PC-9 (cell line): ENCODE results near the gene CALML6. TPM values are rescaled to one million over a fixed set of nuclear protein-coding genes. Genes with fewer than 3 reads are reported as not detected.

Experiments
- BruUV-seq: library from RNA; stranded (reverse); fragments of 400-500 nt; replicated peaks from 2 replicates; lab custom pipeline; 2021; lab: Mats Ljungman, UMichigan
- CTCF ChIA-PET: fragments of 300-600 bp; sonication (Branson Sonifier 250); formaldehyde crosslinking; loops from one replicate; lab custom pipeline; 2022; ENCODE audit warnings: antibody characterized with exemption; lab: Charles Lee
- POLR2A ChIA-PET: fragments of 300-600 bp; sonication (Branson Sonifier 250); formaldehyde crosslinking; loops from one replicate; lab custom pipeline; 2022; ENCODE audit warnings: antibody characterized with exemption; ENCODE audit not compliant: unreplicated experiment; lab: Charles Lee
- DNase-seq, 2 experiments: peaks; one replicate each; pipeline versions ENCODE4 v3.0.0 to v3.0.0-alpha.2; 2015 to 2022; ENCODE audit warnings: mixed read lengths in 1 of 2
- H2AFZ ChIP-seq: fragments of 200-600 bp; sonication (generic); 2 replicates; pipeline ENCODE4 v1.8.1; 2017; ENCODE audit warnings: antibody characterized with exemption
- H3F3A ChIP-seq: fragments of 200-600 bp; sonication (generic); 2 replicates; pipeline ENCODE4 v1.8.1; 2017; ENCODE audit warnings: antibody characterized with exemption, mild to moderate bottlenecking, low read depth; ENCODE audit not compliant: insufficient read depth
- H3K27ac ChIP-seq: fragments of 200-600 bp; sonication (generic); 2 replicates; pipeline ENCODE4 v1.6.1; 2016; ENCODE audit warnings: mixed run types
- H3K27me3 ChIP-seq: fragments of 200-600 bp; sonication (generic); 2 replicates; pipeline ENCODE4 v1.6.1; 2016; ENCODE audit warnings: low read depth, mixed run types; ENCODE audit not compliant: insufficient read depth
- H3K36me3 ChIP-seq: fragments of 200-600 bp; sonication (generic); 2 replicates; pipeline ENCODE4 v1.6.1; 2016; ENCODE audit warnings: low read depth, mixed run types
- H3K4me1 ChIP-seq: fragments of 200-600 bp; sonication (generic); replicated peaks from 2 replicates; pipeline ENCODE4 v1.6.1; 2016; ENCODE audit warnings: mixed run types; ENCODE audit not compliant: insufficient read depth
- H3K4me2 ChIP-seq: fragments of 200-600 bp; sonication (generic); 2 replicates; pipeline ENCODE4 v1.6.1; 2017; ENCODE audit warnings: mixed run types
- H3K4me3 ChIP-seq: fragments of 200-600 bp; sonication (generic); 2 replicates; pipeline ENCODE4 v1.6.1; 2016; ENCODE audit warnings: mixed run types
- H3K79me2 ChIP-seq: fragments of 200-600 bp; sonication (generic); 2 replicates; pipeline ENCODE4 v1.6.1; 2017; ENCODE audit warnings: low read depth, mixed run types
- H3K9me2 ChIP-seq: fragments of 200-600 bp; sonication (generic); 2 replicates; pipeline ENCODE4 v1.8.1; 2017; ENCODE audit warnings: mild to moderate bottlenecking; ENCODE audit not compliant: insufficient read depth
- H3K9me3 ChIP-seq: fragments of 200-600 bp; sonication (generic); 2 replicates; pipeline ENCODE4 v1.8.1; 2016; ENCODE audit warnings: low read depth; ENCODE audit not compliant: insufficient read depth
- H4K20me1 ChIP-seq: fragments of 200-600 bp; sonication (generic); 2 replicates; pipeline ENCODE4 v1.8.1; 2017; ENCODE audit not compliant: insufficient read depth
- CTCF ChIP-seq: fragments of 200-600 bp; sonication (generic); conservative IDR thresholded peaks from 2 replicates; pipeline ENCODE4 v1.6.1; 2017; ENCODE audit warnings: mixed run types, antibody characterized with exemption, mild to moderate bottlenecking, moderate library complexity
- EZH2 ChIP-seq: fragments of 200-600 bp; sonication (generic); IDR thresholded peaks from 2 replicates; pipeline ENCODE4 v1.8.0; 2017; ENCODE audit warnings: antibody characterized with exemption, low read depth
- intact Hi-C: fragments of 100-400 bp; cut with micrococcal nuclease; formaldehyde crosslinking; loops from one replicate; pipeline ENCODE4 v1.10.0; 2022; ENCODE audit not compliant: unreplicated experiment
- total RNA-seq: library from RNA; stranded (reverse); gene quantifications from 2 replicates; pipeline ENCODE4 v1.2.3, GENCODE V29; 2021

CALML6 gene
- total RNA-seq, 1 experiment from 2014 or later, result 2.1 TPM

GRCh38 chr1:1941868-1942752 lies 27.1 kb downstream of the CALML6 start:
- BruUV-seq, result no TSS peak
- no peaks in the 10 kb centered on the region for H4K20me1 ChIP-seq
- no peak overlapping the region for H2AFZ ChIP-seq
- H3K79me2 ChIP-seq, result no peaks in the 10 kb centered on the region
- H3K4me2 ChIP-seq, result no peak overlapping the region
- TF ChIP-seq EZH2 (no peak), CTCF (no peak)
- peaks cover 68% of the 10 kb centered on the region for H3K27me3 ChIP-seq
- intact Hi-C loops, result no loop called here
- no peaks in the 10 kb centered on the region for H3K36me3 ChIP-seq
- ChIA-PET POLR2A (no interaction called here), CTCF (no interaction called here)
- no peaks in the 10 kb centered on the region for H3K9me3 ChIP-seq
- no peaks in the 10 kb centered on the region for H3K9me2 ChIP-seq
- no peak overlapping the region for H3K27ac ChIP-seq
- H3F3A ChIP-seq, result no peaks in the 10 kb centered on the region
- no peak for DNase-seq
- H3K4me1 ChIP-seq, result no peaks in the 10 kb centered on the region
- H3K4me3 ChIP-seq, result no peak overlapping the region

GRCh38 chr1:1942753-1943656 lies 27.9 kb downstream of the CALML6 start:
- Histone ChIP-seq H2AFZ (no peak overlapping the region), H3K27me3 (peaks cover 72% of the 10 kb centered on the region), H3K4me2 (no peak overlapping the region), H3K4me3 (no peak overlapping the region), H3K9me2 (no peaks in the 10 kb centered on the region), H3K9me3 (no peaks in the 10 kb centered on the region), H3K27ac (no peak overlapping the region), H3K36me3 (no peaks in the 10 kb centered on the region), H3F3A (no peaks in the 10 kb centered on the region), H3K79me2 (no peaks in the 10 kb centered on the region), H3K4me1 (no peaks in the 10 kb centered on the region), H4K20me1 (no peaks in the 10 kb centered on the region)
- POLR2A ChIA-PET, result no interaction called here
- no peak for DNase-seq
- CTCF ChIA-PET, result no interaction called here
- intact Hi-C loops, result no loop called here
- no TSS peak for BruUV-seq
- TF ChIP-seq EZH2, result no peak

GRCh38 chr1:1943834-1944570 lies 28.9 kb downstream of the CALML6 start:
- DNase-seq, result peak in 1 of 2 experiments; percentile 52
- Histone ChIP-seq H4K20me1 (no peaks in the 10 kb centered on the region), H3K4me1 (no peaks in the 10 kb centered on the region), H3K4me3 (peak overlapping the region; percentile 27; the same call in 1 of the 2 replicates), H3F3A (no peaks in the 10 kb centered on the region), H2AFZ (0 out of 2 replicates have a peak overlapping the region, but pooled peaks have one; percentile 52), H3K9me2 (no peaks in the 10 kb centered on the region), H3K4me2 (peak overlapping the region; percentile 71), H3K27me3 (peaks cover 67% of the 10 kb centered on the region), H3K79me2 (no peaks in the 10 kb centered on the region), H3K36me3 (no peaks in the 10 kb centered on the region), H3K27ac (no peak overlapping the region), H3K9me3 (no peaks in the 10 kb centered on the region)
- CTCF ChIA-PET, result interaction anchor here (0.6 to 1.0 kb wide), 4 partner anchors 52 to 245 kb away, joined by 4 to 5 read pairs (median 4); no protein-coding TSS in a partner anchor
- TF ChIP-seq CTCF (peak; percentile 95), EZH2 (no peak)
- POLR2A ChIA-PET, result no interaction called here
- intact Hi-C loops, result loop anchor here (1.0 kb wide), 1 partner anchor 102 kb away; no protein-coding TSS in a partner anchor
- BruUV-seq, result no TSS peak
